ENCODE data around the gene PCNT.
"Not testable (repeated sequence)": the region's sequence is repeated elsewhere in the genome, so short reads cannot be mapped to it uniquely, and the experiment has no call there.

The PCNT gene

GRCh38 chr21:46304955-46305354 lies 19.0 kb upstream of the PCNT start:
- DNase-seq, result no peak

DNA sequence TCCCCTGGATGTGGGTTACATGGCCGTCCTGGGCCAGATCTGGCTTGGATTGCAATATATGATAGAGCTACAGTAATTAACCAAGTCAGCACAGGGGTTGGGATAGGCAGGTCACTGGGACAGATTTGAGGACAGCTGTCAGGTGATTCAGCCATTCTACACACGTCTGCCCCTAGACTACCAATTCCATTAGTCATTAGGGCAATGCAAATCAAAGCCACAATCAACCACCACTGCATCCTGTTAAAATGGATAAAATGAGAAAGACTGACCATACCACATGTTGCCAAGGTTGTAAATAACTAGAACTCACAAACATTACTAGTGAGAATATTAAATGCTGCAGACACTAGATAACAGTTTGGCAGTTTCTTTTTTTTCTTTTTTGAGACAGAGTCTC lies 16.3 kb upstream of the PCNT start:
- DNase-seq, result no peak

- peak; percentile 43 for DNase-seq
Measured at GRCh38 chr21:46308431-46308830, 15.5 kb upstream of the PCNT start.

GRCh38 chr21:46310260-46310659 lies 13.7 kb upstream of the PCNT start:
- DNase-seq, result not testable (repeated sequence)

DNA sequence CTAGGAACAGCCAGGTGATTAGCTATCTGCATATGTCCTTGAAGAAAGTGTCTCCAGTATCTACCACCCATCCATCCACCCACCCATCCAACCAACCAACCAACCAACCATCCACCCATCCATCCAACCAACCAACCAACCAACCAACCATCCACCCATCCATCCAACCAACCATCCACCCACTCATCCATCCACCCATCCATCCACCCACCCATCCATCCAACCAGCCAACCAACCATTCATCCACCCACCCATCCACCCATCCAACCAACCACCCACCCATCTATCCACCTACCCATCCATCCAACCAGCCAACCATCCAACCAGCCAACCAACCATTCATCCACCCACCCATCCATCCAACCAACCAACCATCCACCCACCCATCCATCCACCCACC lies 12.4 kb upstream of the PCNT start:
- no peak for DNase-seq

GRCh38 chr21:46312949-46313348 lies 11.0 kb upstream of the PCNT start:
- no peak for DNase-seq

GRCh38 chr21:46314441-46315020 lies 9.4 kb upstream of the PCNT start:
- no peak for DNase-seq

- DNase-seq, result no peak
Measured at GRCh38 chr21:46316708-46317324, 7.1 kb upstream of the PCNT start.

- DNase-seq, result no peak
Measured at GRCh38 chr21:46317710-46318463, 6.1 kb upstream of the PCNT start.

- DNase-seq, result no peak
Measured at GRCh38 chr21:46318464-46318845, 5.5 kb upstream of the PCNT start.

DNA sequence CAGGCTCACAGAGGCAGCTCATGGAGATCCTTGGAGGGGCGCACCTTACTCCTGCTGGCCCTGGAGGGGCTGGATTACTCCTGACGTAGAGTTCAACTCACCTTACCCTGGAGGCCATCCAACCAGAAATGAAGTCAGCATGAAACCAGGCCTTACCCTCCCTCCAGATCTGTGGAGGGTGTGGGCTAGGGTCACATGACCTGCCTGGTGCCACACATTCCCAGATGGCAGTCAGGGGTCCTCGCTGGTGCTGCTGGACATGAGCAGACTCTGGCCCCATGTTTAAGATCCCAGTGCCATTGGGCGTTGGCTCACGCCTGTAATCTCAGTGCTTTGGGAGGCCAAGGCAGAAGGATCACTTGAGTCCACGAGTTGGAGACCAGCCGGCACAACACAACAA lies 4.8 kb upstream of the PCNT start:
- DNase-seq, result no peak

GRCh38 chr21:46320331-46320801 lies 3.6 kb upstream of the PCNT start:
- no peak for DNase-seq

DNA sequence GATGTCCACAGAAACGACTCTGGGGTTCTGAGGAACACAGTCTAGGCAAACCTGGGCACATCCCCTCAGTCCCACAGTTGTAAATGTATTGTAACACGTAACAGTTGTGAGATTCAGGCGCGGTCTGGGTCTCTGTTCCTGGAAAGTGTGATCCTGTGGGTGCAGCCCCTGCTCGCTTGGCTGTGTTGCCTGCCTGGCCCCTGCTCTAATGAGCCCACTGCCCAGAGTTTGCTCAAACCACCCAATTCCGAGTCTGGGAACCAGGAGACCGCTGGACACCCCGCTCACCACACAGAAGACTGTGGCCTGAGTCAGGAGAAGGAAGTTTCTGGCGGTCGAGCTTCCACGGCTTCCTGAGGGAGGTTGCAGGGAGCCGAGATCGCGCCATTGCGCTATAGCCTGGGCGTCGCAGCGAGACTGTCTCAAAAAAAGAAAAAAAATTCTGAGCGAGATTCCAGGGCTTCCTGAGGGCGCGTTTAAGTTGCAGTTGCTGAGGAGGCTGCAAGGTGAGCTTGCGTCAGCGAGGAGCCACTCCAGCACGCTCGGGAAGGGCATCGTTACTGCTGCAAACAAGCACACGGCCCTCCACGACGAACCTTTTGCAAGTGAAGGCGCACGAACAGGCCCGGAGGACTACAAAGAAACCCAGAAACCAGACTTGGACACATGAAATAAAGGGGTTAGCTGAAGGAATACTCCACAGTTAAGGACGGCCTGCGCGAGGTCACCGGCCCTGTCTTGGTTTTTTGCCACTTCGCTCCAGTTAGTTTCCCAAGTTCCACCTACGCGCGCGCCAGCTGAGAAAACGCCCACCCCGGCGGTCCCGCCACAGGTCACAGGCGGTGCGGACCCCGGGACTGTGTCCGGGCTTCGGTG lies 1.4 kb upstream of the PCNT start:
- DNase-seq, result peak; percentile 23

DNA sequence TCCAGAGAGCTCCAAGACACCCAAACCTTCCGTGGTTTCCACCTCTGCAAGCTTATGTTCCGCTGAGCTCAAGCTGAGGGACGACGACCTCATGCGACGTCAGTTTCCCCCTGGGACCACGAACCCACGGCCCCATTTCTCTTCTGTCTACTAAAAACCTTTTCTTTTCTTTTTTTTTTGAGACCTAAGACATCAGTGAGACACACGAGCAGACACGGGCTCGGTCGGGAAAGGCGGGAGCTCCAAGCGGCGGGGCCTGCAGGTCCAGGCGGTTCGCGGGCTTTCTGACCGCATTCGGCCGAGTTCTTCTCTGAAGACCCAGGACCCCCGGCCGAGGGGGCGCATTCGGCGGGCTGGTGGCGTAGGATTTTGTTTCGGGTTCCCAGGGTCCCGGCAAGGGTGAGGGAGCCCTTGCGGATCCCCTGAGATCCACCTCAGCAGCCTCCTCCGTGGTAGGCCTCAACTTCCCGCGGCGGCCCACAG lies 688 bp upstream of the PCNT start:
- no peak for DNase-seq

DNA sequence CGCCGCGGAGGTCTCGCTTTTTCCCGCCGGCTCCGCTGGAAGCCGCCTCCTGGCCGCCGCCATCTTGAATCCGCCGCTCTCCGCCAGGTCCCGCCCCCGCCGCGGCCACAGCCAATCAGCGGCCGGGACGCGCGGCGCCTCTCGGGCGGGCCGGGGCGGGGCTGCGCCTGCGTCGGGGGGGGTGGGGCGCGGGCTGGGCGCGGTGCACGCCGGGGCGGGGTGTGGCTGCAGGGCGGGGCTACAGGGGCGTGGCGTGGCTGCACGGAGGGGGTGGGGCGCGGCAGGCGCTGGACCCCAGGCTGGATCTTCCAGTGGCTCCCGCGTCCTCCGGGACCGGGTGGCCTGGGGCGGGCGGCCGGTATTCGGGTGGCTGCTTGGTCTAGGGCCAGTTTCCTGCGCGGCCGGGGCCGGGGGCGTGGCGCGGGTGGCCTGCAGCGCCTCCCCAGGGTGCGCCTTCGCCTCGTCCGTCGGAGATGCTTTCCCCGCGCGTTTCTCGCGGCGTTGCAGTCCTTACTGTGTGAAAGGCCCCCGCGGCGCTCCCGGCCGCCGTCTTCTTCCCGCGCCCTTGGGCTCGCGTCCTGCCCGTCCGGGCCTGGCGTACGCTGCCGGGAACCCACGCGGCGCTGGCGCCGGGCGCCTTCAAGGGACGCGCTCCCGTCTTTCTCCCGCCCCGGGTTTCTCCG lies 575 bp downstream of the PCNT start:
- peak; percentile 63 for DNase-seq

DNA sequence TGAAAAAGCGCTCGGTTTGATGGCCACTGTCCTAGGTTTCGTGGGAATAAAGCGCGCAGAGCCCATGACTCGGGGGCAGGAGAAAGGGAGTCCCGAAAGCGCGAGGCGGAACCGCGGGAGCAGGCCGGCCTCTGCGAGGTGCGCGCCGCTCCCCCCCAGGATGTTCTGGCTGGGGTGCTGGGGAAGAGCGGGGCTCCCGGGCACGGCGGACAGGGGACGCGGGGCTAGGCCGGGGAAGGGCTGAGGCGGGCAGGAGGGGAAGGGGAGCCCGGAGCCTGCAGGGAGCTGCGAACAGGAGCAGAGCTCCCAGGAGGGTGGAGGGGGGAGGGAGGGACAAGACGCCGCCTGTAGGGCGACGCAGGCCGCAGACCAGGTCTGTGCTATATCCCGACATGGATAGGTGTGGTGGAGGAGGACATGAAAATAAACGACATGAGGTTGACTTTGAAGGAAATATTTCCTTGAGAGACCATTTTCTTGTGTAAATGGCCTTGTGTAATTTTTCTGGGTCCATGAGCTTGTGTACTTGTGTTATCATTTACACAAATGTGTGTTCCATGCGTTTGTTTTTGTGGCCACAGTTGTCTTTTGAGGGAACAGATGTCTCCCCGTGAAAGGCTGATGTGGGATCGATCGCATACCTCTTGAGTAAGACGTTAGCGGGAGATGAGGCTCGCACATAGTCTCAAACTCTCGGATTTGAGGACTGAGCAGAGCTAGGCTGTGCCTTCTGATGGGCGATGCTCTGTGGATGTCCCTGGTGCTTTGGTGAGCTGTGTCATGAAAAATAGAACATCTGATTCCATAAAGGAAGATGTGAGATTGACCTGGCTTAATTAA lies 1.3 kb downstream of the PCNT start:
- peak; percentile 6 for DNase-seq

- no peak for DNase-seq
Measured at GRCh38 chr21:46326110-46326703, 2.3 kb downstream of the PCNT start.

- no peak for DNase-seq
Measured at GRCh38 chr21:46327711-46328110, 3.8 kb downstream of the PCNT start.

- DNase-seq, result no peak
Measured at GRCh38 chr21:46328151-46328550, 4.2 kb downstream of the PCNT start.

- no peak for DNase-seq
Measured at GRCh38 chr21:46329796-46330195, 5.8 kb downstream of the PCNT start.

Measured in MV-4-11 (cell line).